Stimulated activated CD8-positive, alpha-beta memory T cell treated with anti-CD3 and anti-CD28 coated beads, Interleukin-7, amount 100 ng/mL, for 4 hours (primary cell): ENCODE results near the gene ZBTB40.

Experiments used
- DNase-seq, 2 donors: peaks; one replicate each; pipeline ENCODE4 v3.0.0-alpha.2; 2020; ENCODE audit warnings: low read depth in 2 of 2

Gene ZBTB40

GRCh38 chr1:22451702-22452480 is at the start of gene ZBTB40:
ZBTB40 (plus strand) TSS chr1:22451851; CDS start chr1:22489949, 38,098 bp downstream.
- peak; percentile 84 to 94 for DNase-seq

- DNase-seq, result no peak
Measured at GRCh38 chr1:22402356-22403053, 49.1 kb upstream of the ZBTB40 start.

GRCh38 chr1:22404486-22404885 is 47.2 kb upstream of the ZBTB40 start:
- no peak for DNase-seq

- DNase-seq, result no peak
Measured at GRCh38 chr1:22406722-22407495, 44.7 kb upstream of the ZBTB40 start.

- no peak for DNase-seq
Measured at GRCh38 chr1:22408230-22408629, 43.4 kb upstream of the ZBTB40 start.

GRCh38 chr1:22410401-22410800 is 41.2 kb upstream of the ZBTB40 start:
- DNase-seq, result no peak

GRCh38 chr1:22410928-22411495 is 40.6 kb upstream of the ZBTB40 start:
- DNase-seq, result no peak

GRCh38 chr1:22411589-22411988 is 40.1 kb upstream of the ZBTB40 start:
- no peak for DNase-seq

- DNase-seq, result no peak
Measured at GRCh38 chr1:22412932-22413727, 38.5 kb upstream of the ZBTB40 start.

- no peak for DNase-seq
Measured at GRCh38 chr1:22413799-22414198, 37.9 kb upstream of the ZBTB40 start.

GRCh38 chr1:22414244-22414751 is 37.4 kb upstream of the ZBTB40 start:
- DNase-seq, result no peak

GRCh38 chr1:22415489-22415888 is 36.2 kb upstream of the ZBTB40 start:
- DNase-seq, result no peak

- DNase-seq, result peak; percentile 30 to 36
Measured at GRCh38 chr1:22416555-22417454, 34.8 kb upstream of the ZBTB40 start.

GRCh38 chr1:22417466-22417865 is 34.2 kb upstream of the ZBTB40 start:
- no peak for DNase-seq

GRCh38 chr1:22418312-22418711 is 33.3 kb upstream of the ZBTB40 start:
- DNase-seq, result no peak

- no peak for DNase-seq
Measured at GRCh38 chr1:22418933-22419382, 32.7 kb upstream of the ZBTB40 start.

GRCh38 chr1:22420455-22421053 is 31.1 kb upstream of the ZBTB40 start:
- DNase-seq, result peak; percentile 10 to 18

- DNase-seq, result no peak
Measured at GRCh38 chr1:22426781-22427180, 24.9 kb upstream of the ZBTB40 start.

GRCh38 chr1:22428672-22429071 is 23.0 kb upstream of the ZBTB40 start:
- DNase-seq, result no peak
